PC-3 (cell line): ENCODE measurements around the gene SGMS1.

ENCODE experiments used
- CTCF ChIP-seq: fragments of 300-600 bp; sonication (generic); conservative IDR thresholded peaks from 2 replicates; pipeline ENCODE4 v1.5.1; 2017; ENCODE audit warnings: antibody characterized with exemption, low read depth, mild to moderate bottlenecking, low read length
- EZH2 ChIP-seq: fragments of 300-600 bp; sonication (generic); IDR thresholded peaks from one replicate; pipeline ENCODE4 v1.6.1; 2017; ENCODE audit warnings: antibody characterized with exemption, mild to moderate bottlenecking, low read length; ENCODE audit not compliant: unreplicated experiment

- TF ChIP-seq CTCF = no peak
- TF ChIP-seq EZH2 = no peak
These were observed 279.9 kb downstream of the SGMS1 start for GRCh38 chr10:50343702-50344331.
